ENCODE results near the gene TMCO2.

The TMCO2 gene

DNA sequence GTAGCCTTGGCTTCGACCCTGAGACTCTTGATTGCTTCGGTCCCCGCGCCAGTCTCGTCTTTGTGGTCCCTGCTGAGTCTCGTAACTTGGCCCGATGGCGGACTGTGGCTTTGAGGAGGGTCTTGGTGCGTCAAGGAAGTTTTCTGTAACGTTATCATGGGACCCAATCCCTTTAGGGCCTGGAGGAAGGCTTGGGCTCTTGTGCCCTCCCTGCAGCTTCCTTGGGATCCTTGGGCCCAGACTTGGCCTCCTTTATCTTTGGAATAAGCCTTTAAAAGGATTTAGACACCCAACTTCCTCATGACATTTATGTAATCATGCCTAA lies 10.7 kb downstream of the TMCO2 start:
- DNase-seq: peak in 1 of 2 donors; percentile 7

DNA sequence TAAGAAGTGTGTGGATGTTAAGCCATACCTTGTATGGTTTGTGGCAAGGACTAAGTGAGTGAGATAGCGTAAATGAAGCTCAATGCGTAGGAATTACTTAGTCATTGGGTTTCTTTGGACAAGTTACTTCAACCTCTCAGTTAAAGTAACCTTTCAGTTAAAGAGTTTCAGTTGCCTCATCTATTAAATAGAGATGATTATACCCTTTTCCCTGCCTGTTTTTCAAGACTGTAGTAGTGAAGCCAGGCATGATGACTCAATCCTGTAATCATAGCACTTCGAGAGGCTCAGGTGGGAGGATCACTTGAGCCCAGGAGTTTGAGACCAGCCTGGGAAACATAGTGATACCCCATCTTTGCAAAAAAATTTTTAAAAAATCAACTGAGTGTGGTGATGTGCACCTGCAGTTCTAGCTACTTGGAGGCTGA lies 16.6 kb downstream of the TMCO2 start:
- no peak for DNase-seq

DNA sequence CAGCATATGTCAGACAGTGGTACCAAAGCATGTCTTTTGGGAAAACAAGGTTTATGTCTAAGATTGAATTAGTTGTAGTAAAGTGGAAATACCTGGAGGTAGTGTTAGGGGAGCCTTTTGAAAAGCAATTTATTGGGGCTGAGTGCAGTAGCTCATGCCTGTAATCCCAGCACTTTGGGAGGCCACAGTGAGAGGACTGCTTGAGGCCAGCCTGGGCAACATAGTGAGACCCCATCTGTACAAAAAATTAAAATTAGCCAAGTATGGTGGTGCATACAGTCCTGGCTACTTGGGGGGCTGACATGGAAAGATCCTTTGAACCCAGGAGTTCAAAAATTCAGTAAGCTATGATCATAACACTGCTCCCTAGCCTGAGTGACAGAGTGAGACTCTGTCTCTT lies 17.6 kb downstream of the TMCO2 start:
- DNase-seq: no peak

DNA sequence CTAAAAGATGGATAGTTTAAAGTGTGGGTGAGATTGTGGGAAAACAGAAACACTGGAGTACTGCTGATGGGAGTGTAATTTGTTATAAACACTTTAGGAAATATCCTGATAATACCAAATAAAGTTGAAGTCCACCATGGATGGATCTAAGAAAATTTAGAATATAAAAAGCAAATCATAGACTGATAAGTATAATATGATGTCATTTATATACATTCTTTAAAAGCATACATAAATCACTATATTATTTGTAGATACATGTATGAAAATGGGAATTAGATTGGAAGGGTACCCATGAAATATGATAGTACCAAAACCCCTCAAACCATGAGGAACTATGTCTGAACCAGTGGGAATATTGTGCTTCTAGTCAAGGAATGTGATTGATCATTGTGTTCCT lies 18.2 kb downstream of the TMCO2 start:
- no peak for DNase-seq

DNA sequence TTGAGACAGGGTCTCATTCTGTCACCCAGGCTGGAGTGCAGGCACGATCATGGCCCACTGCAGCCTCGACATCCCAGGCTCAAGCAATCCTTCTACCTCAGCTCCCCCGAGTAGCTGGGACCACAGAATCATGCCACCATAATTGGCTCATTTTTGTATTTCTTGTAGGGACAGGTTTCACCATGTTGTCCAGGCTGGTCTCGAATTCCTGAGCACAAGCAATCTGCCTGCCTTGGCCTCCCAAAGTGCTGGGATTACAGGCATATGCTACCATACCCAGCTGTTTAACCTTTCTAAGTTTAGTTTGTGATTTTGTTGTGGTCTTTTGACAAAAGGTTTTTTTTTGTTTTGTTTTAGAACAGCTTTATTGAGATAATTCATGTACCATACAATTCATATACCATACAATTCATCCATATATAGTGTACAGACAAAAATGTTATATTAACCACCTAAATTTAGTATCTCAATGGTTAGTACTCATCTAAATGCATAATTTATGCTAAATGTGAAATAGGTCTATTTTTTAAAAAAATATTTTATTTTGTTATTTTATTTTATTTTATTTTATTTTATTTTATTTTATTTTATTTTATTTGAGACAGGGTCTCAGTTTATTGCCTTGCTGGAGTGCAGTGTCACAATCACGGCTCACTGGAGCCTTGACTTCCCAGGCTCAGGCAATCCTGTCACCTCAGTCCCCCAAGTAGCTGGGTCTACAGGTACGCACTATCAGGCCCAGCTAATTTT lies 19.2 kb downstream of the TMCO2 start:
- DNase-seq: no peak

DNA sequence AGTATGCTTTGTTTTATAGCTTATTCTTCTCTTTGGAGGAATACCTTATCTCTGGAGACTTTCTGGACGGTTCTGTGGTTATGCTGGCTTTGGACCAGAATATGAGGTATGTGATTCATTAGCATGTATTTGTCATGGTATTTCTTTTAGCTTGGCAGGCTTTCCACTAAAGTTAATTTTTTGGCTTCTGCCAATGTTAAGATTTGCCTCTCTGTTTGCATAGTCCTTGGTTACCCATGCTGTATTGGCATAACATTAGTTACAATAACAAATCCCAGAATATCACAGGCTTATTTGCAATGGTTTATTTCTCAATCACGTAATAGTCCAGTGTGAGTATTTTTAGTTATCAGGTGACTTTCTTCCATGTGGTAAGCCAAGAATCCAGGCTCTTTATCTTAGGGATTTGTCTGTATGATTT lies 20.0 kb downstream of the TMCO2 start:
- no peak for DNase-seq

DNA sequence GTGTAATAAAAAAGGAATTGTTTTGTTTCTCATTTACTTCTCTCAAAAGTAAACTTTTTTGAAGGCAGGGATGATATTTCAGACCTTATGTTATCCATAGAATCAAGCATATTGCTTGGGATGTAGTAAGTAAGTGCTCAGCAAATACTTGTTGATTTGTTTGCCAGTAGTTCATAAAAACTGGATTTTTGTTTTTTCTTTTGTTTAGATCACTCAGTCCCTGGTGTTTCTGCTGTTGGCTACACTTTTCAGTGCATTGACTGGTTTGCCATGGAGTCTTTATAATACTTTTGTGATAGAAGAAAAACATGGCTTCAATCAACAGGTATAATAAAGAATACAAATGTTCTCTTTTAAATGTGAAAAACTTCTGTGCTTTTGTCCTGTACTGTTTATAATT lies 20.5 kb downstream of the TMCO2 start:
- no peak for DNase-seq

DNA sequence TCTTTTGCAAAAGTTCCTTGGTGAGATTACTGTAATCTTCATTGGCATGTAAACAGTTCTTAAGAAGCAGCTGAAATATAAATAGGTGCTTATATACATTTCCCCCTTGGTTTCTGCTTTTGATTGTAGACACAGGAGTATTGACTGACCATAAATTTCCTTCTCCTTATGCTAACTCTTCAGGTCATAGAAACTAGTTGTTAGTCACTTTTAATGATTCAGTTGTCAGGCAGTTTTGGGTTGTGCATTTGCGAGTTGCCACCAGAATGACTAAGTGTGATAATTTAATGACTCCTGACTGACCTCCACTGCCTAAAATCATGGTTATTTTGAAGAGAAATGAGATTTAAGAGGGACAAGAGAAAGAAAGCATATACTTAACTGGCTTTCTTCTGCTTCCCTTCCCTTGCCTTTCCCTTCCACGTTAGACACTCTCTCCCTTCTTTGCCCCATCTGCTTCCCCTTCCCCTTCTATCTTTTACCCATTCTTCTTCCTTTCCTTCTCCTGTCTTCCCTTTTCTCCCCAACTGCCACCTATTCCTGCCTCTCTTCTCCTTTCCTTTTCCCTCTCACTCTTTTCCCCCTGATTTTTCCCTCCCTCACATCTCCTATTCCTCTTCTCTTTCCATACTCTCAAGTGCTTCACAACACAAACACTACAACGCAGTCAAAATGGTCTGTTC lies 22.6 kb downstream of the TMCO2 start:
- DNase-seq: no peak

DNA sequence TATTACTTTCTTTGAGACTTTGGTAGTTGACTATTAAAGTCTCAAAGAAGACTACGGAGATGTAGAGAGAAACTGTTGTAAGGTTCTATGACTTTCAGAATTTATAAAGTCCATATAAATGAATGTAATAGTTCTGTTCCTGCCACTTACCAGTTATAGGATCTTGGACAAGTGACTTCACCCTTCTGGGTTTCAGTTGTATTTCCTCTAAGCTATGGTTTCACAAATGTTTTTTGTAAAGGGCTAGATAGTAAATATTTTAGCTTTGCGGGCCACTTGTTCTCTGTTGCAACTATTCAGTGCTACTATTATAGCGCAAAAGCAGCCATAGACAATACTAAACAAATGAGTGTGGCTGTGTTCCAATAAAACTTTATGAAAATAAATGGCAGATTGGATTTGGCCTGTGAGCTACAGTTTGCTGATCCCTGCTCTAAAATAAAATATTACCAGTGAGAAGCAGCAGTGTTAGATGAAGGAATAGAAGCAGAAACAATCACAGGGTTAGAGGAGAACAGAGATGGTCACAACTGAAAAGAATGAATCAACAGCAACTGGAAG lies 25.0 kb downstream of the TMCO2 start:
- DNase-seq: no peak

DNA sequence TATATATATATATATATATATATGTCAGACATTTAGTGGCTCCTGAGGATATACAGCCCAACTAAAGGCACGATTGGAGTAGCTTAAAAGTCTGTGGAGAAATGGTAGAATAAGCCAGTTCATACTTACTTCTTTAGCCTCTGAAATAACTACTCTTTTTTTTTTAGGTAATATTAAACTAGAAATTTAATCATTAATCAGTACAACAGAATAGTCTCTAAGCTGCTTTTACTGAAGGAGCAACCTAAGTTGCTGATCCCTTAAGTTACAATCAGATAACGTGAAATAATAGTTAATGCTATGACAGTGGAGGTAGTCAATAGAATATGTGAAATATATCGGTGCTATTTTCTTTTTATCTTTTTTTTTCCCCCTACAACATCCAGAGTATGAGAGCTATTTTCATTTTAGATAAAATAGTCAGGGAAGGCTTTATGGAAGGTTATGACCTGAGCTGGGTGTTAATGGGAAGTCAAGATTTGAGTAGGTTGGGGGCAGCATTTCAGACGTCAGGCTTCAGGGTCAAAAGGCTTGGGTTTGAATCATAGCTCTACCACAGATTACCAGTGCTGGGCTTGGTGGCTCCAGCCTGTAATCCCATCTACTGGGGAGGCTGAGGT lies 25.9 kb downstream of the TMCO2 start:
- DNase-seq: no peak

DNA sequence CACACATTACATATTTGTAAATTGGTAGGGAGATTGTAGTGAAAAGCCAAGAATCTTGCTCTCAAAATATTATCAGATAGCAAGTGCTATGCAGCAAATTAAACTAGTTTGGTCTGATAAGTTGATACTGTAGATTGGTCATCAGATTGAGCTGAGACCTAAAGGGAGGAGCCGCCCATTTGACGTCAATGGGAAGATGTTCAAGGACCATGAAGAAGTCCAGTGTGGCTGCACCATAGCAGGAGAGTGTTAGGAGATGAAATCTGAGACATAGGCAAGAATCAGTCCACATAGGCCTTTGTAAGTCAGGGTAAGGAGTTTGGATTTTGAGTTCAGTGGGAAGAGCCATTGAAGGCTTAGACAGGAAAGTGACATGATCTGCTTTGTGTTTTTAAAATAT lies 26.6 kb downstream of the TMCO2 start:
- DNase-seq: no peak

DNA sequence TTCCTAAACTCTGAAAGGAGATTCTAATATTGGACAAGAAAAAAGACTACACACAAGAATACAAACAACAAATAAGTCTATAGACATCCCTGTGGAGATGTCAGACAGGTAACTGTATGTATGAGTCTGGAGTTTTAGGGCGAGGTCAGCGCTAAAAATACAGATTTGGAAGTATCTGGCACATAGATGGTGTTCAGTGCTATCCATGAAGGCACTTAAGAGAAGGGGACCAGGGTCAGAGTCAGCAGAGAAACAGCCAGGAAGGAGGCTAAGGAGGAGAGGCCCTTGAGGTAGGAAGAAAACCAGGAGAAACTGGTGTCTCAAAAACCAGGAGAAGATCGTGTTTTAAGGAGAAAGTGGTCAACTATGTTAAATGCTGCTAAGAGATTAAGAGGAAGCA lies 28.4 kb downstream of the TMCO2 start:
- no peak for DNase-seq

DNA sequence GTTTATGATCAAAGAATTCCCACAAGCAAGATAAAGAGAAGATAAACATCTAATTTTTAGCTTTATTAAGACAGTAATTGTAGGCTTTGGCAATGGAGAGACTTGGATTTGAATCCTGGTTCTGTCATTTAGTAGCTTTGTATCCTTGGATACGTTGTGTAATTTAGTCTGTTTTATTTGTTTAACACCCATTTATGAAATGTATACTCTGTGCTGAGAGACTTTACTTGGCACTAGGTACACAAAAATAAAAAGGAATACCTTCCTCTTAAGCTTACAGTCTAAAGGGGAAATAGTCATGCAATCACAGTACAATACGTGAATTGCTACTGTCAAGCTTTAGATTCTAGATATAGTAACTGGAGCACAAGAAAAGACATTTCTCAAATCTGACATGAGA lies 34.1 kb downstream of the TMCO2 start:
- no peak for DNase-seq

DNA sequence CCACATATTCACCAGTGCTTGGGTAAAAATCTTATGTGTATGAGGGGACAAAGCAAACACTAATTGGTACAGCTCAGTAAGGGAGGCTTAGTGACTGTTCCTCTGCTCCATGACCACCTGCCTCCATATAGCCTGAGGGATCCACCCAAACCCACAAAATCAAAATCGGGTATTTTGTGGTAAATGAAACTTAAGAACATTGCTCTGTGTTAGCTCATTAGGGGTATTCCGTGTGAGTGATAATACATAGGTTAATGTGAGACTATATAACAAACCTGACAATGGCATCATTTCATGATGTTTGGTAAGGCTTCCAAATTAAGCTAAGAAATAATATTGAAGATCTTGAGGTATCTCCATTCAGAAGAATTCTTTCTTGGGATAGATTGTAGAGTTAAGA lies 43.6 kb downstream of the TMCO2 start:
- no peak for DNase-seq

DNA sequence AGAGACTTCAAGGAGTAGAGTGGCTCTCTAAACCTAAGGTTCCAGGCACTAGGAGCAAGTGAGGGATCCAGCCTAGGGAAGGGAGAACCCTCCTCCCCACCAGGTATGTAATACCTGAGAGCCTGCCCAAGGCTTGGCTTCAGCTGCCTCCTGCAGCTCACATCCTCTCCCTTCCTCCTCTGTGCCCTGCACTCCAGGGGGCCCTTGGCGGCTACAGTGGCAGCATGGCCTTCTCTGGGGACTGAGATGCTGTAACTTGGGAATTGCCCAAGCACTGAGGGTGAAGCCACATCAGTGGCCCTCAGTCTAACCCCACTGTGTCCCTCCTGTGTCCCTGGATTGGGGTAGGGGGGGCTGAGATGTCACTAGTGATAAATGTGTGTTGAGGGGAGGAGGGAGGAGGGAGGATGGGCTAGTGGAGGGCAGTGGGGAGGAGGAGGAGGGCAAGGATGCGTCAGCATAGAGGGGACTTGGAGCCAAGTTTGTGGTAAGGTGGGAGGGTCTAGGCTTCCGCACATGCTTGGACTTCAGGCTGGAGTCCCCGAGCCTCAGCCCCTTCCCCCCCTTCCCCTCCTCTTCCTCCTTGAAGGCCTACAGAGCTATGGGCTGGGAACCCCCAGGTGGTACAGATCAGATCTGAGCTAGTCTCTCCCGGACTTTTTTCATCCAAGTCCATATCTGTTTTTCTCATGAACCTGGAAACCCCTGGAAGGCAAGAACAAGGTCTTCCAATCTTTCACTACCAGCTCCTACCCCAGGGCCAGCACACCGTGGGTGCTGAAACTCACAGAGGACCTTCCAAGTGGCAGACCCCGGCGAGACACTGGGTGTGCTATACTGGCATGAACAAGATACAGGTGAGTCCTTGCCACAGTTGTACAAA lies 51.9 kb downstream of the TMCO2 start:
- no peak for DNase-seq

DNA sequence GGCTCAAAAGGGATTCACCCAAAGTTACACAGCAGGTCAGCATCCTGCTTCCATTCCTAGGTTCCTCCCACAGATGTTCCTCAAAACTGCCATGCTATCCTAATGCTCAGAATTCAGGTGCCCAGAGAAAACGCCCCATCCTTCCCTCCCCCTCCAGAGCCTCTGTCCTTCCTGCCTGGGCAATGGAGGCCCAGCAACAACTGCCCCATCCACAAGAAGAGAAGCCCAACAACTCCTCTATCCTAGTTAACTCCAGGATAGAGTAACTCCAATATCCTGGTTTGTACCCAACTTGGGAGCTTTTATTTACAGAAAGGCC lies 52.5 kb downstream of the TMCO2 start:
- no peak for DNase-seq

DNA sequence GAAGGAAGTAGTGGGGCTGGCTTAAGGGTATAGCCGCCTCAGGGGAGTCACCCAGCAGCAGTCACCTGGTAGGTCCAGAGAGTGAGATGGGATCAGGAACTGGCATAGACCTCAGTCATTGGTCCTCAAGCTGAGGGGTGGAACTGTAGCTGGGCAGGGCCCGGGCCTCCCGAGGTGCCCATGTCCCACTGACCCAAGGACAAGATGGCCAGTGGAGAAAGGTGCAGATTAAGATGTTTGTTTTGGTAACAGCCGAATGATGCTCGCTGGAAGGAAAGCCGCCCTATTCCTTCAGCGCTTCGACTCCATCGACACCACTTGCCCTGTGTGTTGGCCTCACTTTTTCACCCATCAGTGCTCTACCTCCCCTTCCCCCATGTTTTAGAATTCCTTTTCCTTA lies 52.9 kb downstream of the TMCO2 start:
- DNase-seq: no peak

DNA sequence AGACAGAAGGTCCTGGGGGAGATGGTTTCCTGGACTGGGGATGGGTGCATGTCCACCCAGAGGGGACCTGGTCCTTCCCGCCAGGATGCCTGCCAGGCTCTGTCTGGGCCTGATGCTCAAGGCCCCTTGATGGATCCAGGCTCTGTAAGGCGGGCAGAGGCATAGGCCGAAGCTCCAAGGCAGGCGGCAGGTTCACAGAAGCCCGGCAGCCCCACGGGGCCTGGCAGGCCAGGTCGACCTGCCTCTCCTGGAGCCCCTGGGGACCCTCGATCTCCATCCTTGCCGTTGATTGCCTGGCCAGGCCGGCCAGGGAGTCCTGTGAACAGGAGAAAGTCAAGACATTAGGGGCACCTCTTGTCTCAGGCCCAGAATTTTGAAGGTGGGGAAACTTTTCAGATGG lies 53.3 kb downstream of the TMCO2 start:
- no peak for DNase-seq

Data from inflammatory macrophage treated with lipopolysaccharide for 1 hour (primary cell).